DOHH2 (cell line): ENCODE results near the gene CFAP53.
A peak's percentile ranks its signal among the peaks of the same experiment; 100 is the strongest.

ENCODE experiments used
- H3F3A ChIP-seq: fragments of 200-600 bp; sonication (generic), shearing (Covaris generic); 2 replicates; pipeline ENCODE4 v1.6.0; 2016; ENCODE audit warnings: antibody characterized with exemption, mild to moderate bottlenecking; ENCODE audit not compliant: control insufficient read depth, insufficient read depth
- H3K27ac ChIP-seq: fragments of 200-600 bp; sonication (generic); 2 replicates; pipeline ENCODE4 v1.5.1; 2014; ENCODE audit warnings: low read depth, mild to moderate bottlenecking, low read length, moderate library complexity
- H3K27me3 ChIP-seq: fragments of 200-600 bp; sonication (generic); 2 replicates; pipeline ENCODE4 v1.6.1; 2014; ENCODE audit warnings: mild to moderate bottlenecking, low read length, mixed read lengths; ENCODE audit not compliant: control insufficient read depth
- H3K36me3 ChIP-seq: fragments of 200-600 bp; sonication (generic); 2 replicates; pipeline ENCODE4 v1.6.1; 2014; ENCODE audit warnings: mild to moderate bottlenecking, low read length, moderate library complexity, mixed read lengths; ENCODE audit not compliant: control insufficient read depth
- H3K4me1 ChIP-seq: fragments of 200-600 bp; sonication (generic); 2 replicates; pipeline ENCODE4 v1.6.1; 2014; ENCODE audit warnings: mild to moderate bottlenecking, low read length, mixed read lengths; ENCODE audit not compliant: control insufficient read depth
- H3K4me2 ChIP-seq: fragments of 200-600 bp; sonication (generic); 2 replicates; pipeline ENCODE4 v1.6.0; 2014; ENCODE audit warnings: mild to moderate bottlenecking, low read length, moderate library complexity
- H3K4me3 ChIP-seq: fragments of 200-600 bp; sonication (generic); 2 replicates; pipeline ENCODE4 v1.5.1; 2014; ENCODE audit warnings: mild to moderate bottlenecking, low read length, mixed read lengths
- H3K79me2 ChIP-seq: fragments of 200-600 bp; sonication (generic); 2 replicates; pipeline ENCODE4 v1.6.1; 2014; ENCODE audit warnings: mild to moderate bottlenecking, low read length, mixed read lengths; ENCODE audit not compliant: control insufficient read depth
- H3K9me2 ChIP-seq: fragments of 200-600 bp; sonication (generic); replicated peaks from 2 replicates; pipeline ENCODE4 v1.6.1; 2014; ENCODE audit warnings: mild to moderate bottlenecking, low read length, mixed read lengths; ENCODE audit not compliant: control insufficient read depth
- H3K9me3 ChIP-seq: fragments of 200-600 bp; sonication (generic); 2 replicates; pipeline ENCODE4 v1.6.1; 2014; ENCODE audit warnings: antibody characterized with exemption, low read length, mixed read lengths; ENCODE audit not compliant: control insufficient read depth, insufficient read depth
- H4K20me1 ChIP-seq: fragments of 200-600 bp; sonication (generic); 2 replicates; pipeline ENCODE4 v1.6.0; 2014; ENCODE audit warnings: low read depth, mild to moderate bottlenecking, antibody characterized with exemption, low read length, moderate library complexity; ENCODE audit not compliant: control insufficient read depth, insufficient read depth
- CTCF ChIP-seq: fragments of 200-600 bp; sonication (generic); IDR thresholded peaks from one replicate; pipeline ENCODE4 v1.5.1; 2014; ENCODE audit warnings: antibody characterized with exemption, mild to moderate bottlenecking, low read depth, low read length; ENCODE audit not compliant: poor library complexity, severe bottlenecking
- EZH2phosphoT487 ChIP-seq: fragments of 200-600 bp; sonication (generic); IDR thresholded peaks from 2 replicates; pipeline ENCODE4 v1.6.1; 2017; ENCODE audit warnings: borderline replicate concordance, mild to moderate bottlenecking, antibody characterized with exemption, low read length, moderate library complexity, mixed read lengths

CFAP53 gene

GRCh38 chr18:50268022-50268747 is 1.9 kb upstream of the CFAP53 start:
- H4K20me1 ChIP-seq: no peaks in the 10 kb centered on the region
- H3K9me2 ChIP-seq: no peaks in the 10 kb centered on the region
- H3K4me2 ChIP-seq: peak overlapping the region; percentile 81
- H3K79me2 ChIP-seq: no peaks in the 10 kb centered on the region
- H3K27ac ChIP-seq: peak overlapping the region; percentile 3; the same call in 1 of the 2 replicates
- H3K27me3 ChIP-seq: 0 out of 2 replicates have a peak, but pooled peaks cover 3% of the 10 kb centered on the region
- peaks cover 50% of the 10 kb centered on the region for H3K36me3 ChIP-seq
- peaks cover 30% of the 10 kb centered on the region for H3K4me1 ChIP-seq
- H3K4me3 ChIP-seq: peak overlapping the region; percentile 65
- no peak for TF ChIP-seq EZH2phosphoT487
- TF ChIP-seq CTCF: peak; percentile 82
- H3F3A ChIP-seq: peaks cover 13% of the 10 kb centered on the region
- H3K9me3 ChIP-seq: no peaks in the 10 kb centered on the region

GRCh38 chr18:50262977-50263376 is 3.3 kb downstream of the CFAP53 start:
- Histone ChIP-seq H3F3A (peaks cover 6% of the 10 kb centered on the region; the same call in 1 of the 2 replicates), H3K27me3 (peaks cover 9% of the 10 kb centered on the region; the same call in 1 of the 2 replicates), H3K79me2 (no peaks in the 10 kb centered on the region), H3K9me2 (no peaks in the 10 kb centered on the region), H3K27ac (no peak overlapping the region), H3K4me1 (peaks cover 21% of the 10 kb centered on the region), H3K4me2 (no peak overlapping the region), H4K20me1 (no peaks in the 10 kb centered on the region), H3K4me3 (no peak overlapping the region), H3K36me3 (peaks cover 7% of the 10 kb centered on the region), H3K9me3 (no peaks in the 10 kb centered on the region)
- no peak for TF ChIP-seq EZH2phosphoT487
- no peak for TF ChIP-seq CTCF

GRCh38 chr18:50250935-50251334 is 15.4 kb downstream of the CFAP53 start:
- H3K9me2 ChIP-seq: no peaks in the 10 kb centered on the region
- H3K4me3 ChIP-seq: no peak overlapping the region
- H3K36me3 ChIP-seq: no peaks in the 10 kb centered on the region
- H3K9me3 ChIP-seq: no peaks in the 10 kb centered on the region
- no peaks in the 10 kb centered on the region for H3K4me1 ChIP-seq
- no peak overlapping the region for H3K4me2 ChIP-seq
- H3K27me3 ChIP-seq: peaks cover 4% of the 10 kb centered on the region
- no peak overlapping the region for H3K27ac ChIP-seq
- no peaks in the 10 kb centered on the region for H3F3A ChIP-seq
- H4K20me1 ChIP-seq: no peaks in the 10 kb centered on the region
- no peak for TF ChIP-seq CTCF
- TF ChIP-seq EZH2phosphoT487: no peak
- no peaks in the 10 kb centered on the region for H3K79me2 ChIP-seq
